Neural cell (in vitro differentiated cells): ENCODE data around the gene ODAM.

Source experiments
- CTCF ChIP-seq: fragments of 450-650 bp; IDR thresholded peaks from 2 replicates; pipeline ENCODE4 v1.5.1; 2014; ENCODE audit warnings: antibody characterized with exemption, mild to moderate bottlenecking, moderate library complexity; ENCODE audit not compliant: poor library complexity, severe bottlenecking
- MXI1 ChIP-seq: fragments of 450-650 bp; conservative IDR thresholded peaks from 2 replicates; pipeline ENCODE4 v1.6.1; 2014; ENCODE audit warnings: antibody characterized with exemption, mild to moderate bottlenecking; ENCODE audit not compliant: poor library complexity, severe bottlenecking
- POLR2AphosphoS5 ChIP-seq: IDR thresholded peaks from 2 replicates; pipeline ENCODE4 v1.6.1; 2012
- RAD21 ChIP-seq: fragments of 450-650 bp; conservative IDR thresholded peaks from 2 replicates; pipeline ENCODE4 v1.6.1; 2014; ENCODE audit warnings: antibody characterized with exemption, mild to moderate bottlenecking, moderate library complexity
- TAF1 ChIP-seq: IDR thresholded peaks from 2 replicates; pipeline ENCODE4 v1.6.1; 2012; ENCODE audit warnings: low read depth
- TF ChIP-seq, protein P1 (sequence below): IDR thresholded peaks from 2 replicates; pipeline ENCODE4 v1.6.1; 2012; ENCODE audit warnings: borderline replicate concordance

- TF ChIP-seq CTCF, result no peak
- TF ChIP-seq, protein P1, sequence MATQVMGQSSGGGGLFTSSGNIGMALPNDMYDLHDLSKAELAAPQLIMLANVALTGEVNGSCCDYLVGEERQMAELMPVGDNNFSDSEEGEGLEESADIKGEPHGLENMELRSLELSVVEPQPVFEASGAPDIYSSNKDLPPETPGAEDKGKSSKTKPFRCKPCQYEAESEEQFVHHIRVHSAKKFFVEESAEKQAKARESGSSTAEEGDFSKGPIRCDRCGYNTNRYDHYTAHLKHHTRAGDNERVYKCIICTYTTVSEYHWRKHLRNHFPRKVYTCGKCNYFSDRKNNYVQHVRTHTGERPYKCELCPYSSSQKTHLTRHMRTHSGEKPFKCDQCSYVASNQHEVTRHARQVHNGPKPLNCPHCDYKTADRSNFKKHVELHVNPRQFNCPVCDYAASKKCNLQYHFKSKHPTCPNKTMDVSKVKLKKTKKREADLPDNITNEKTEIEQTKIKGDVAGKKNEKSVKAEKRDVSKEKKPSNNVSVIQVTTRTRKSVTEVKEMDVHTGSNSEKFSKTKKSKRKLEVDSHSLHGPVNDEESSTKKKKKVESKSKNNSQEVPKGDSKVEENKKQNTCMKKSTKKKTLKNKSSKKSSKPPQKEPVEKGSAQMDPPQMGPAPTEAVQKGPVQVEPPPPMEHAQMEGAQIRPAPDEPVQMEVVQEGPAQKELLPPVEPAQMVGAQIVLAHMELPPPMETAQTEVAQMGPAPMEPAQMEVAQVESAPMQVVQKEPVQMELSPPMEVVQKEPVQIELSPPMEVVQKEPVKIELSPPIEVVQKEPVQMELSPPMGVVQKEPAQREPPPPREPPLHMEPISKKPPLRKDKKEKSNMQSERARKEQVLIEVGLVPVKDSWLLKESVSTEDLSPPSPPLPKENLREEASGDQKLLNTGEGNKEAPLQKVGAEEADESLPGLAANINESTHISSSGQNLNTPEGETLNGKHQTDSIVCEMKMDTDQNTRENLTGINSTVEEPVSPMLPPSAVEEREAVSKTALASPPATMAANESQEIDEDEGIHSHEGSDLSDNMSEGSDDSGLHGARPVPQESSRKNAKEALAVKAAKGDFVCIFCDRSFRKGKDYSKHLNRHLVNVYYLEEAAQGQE, result no peak
- TF ChIP-seq POLR2AphosphoS5, result no peak
- no peak for TF ChIP-seq RAD21
- no peak for TF ChIP-seq MXI1
- no peak for TF ChIP-seq TAF1
Measured at GRCh38 chr4:70181864-70182263, 13.7 kb upstream of the ODAM start.
